CD4-positive, alpha-beta T cell treated with Interleukin-4 for 1 hour (primary cell): Measurements from ENCODE around the gene WBP1L.
"Not testable (repeated sequence)": the region's sequence is repeated elsewhere in the genome, so short reads cannot be mapped to it uniquely, and the experiment has no call there.

Experiments used
- DNase-seq, 2 donors: peaks; one replicate each; pipeline ENCODE4 v3.0.0-alpha.2; 2020 to 2022

WBP1L gene

DNA sequence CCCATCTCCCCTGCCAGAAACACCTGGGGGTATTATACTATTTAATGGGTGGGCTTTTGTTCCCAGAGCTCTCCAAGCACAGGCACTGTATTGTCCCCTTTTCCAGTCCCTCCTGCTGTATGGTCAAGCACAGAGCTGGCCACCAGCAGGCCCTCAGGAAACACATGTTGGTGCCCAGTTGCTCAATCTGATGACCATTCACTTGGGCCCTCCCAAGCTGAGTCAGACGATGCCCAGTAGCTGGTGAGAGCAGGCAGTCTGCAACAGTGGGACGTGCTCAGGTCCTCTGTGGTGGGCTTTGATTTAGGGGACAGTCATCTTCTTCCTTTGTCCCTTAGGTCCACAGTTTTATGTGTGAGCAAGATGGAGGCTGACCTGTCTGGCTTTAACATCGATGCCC is 17.5 kb upstream of the WBP1L start:
- no peak for DNase-seq

DNA sequence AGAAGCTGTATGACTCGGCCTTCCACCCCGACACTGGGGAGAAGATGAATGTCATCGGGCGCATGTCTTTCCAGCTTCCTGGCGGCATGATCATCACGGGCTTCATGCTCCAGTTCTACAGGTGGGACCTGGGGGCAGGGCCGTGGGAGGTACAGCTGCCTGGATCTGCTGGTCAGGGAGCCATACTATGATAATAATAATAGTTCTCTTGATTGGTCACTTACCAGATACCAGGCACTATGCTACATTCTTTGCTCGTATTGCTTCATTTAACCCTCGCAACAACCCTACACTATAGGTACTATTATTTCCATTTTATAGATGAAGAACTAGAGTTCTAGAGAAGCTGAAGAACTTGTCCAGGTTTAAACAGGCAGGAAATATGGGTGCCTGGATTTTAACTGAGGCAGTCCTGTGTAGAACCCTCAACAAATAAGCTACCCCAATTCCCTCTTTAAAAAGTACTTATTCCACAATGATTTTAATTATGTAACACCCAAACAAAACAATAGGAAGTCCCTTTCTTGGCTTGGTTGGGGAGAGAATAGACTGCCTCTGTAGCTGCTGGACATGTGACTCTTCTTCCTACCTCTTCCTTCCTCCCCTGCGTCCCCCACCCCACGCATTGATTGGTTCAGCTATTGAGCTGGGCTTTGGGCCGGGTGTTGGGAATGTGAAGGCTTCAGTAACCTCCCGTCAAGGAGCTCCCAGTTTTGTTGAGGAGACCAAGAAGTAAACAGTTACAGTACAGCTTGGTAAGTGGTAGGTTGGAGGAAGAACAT is 16.5 kb upstream of the WBP1L start:
- no peak for DNase-seq

DNA sequence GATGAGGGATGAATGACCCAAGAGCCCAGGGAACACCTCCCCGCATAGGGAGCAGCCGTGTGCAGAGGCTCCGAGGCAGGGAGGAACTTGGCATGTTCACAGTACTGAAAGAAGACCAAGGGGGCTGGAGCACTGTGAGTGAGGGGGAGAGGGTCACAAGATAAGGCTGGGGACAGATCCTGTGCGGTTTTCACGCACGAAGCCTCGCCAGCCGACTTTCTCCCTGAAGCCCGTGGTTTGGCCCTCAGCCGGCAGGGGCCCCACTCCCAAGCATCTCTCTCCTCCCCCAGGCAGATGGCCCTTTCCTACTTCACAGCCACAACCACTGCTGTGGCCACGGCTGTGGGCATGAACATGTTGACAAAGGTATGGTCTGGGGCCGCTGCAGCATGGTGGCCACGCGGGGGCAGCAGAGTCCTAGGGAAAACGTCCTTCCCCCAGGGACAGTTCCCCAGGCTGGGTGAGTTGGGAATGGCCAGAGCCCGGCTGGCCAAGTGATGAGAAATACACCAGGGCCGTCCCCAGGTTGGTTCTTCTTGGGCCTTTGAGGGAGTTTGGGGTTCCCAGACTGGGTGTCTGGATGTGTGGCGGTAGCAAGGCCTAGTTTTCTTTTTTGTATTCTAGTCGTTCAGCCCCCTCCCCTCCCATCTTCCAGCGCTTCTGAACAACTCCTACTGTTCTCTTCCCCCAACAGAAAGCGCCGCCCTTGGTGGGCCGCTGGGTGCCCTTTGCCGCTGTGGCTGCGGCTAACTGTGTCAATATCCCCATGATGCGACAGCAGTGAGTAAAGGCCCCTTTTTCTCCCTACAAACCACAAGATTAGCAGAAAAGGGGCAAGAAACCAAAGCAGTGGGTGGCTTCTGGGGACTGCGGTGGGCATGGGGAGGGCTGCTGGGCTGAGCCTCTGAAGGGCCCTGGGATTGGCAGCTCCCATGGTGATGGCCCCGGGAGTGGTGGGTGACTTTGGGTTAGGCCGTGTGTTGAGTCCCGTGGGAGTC is 14.4 kb upstream of the WBP1L start:
- peak; percentile 52 to 69 for DNase-seq

DNA sequence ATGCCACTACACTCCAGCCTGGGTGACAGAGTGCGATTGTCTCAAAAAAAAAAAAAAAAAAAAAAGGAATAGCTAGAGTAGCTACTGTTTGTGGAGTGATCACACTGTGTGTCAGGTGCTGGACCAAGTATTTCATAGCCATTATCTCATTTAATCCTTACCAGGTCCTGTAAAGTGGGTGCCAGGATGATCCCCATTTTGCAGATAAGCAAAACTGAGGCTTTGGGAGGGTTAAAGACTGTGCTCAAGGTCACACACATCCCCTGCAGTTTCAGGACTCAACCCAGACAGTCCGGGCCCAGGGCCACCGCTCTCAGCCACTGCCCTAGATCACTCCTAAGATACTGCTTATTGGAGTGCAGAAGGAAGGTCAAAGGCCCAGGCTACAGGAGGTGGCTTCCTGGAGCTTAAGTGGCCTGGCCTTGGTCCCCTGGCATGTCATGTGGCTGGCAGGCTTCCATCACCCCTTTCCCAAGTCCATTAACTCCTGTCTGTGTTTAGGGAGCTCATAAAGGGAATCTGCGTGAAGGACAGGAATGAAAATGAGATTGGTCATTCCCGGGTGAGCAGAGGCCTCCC is 12.4 kb upstream of the WBP1L start:
- no peak for DNase-seq

DNA sequence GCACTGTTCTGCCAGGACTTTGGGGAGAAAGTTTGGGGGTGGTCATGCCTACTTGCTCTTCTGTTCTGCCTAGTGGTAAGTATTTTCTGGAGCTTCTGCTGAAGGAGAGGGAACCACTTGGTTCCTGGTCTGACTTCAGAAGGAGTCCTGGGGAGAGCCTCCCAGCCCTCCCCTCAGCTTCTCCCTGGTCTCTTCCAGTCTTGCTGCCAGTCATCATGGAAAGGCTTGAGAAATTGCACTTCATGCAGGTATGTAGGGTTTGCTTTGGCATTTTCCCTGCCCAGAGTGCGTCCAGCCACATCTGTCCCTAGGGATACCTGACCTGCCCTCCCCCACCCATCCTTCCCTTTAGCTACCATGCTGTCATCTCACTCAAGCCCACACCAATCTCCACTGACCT is 11.1 kb upstream of the WBP1L start:
- DNase-seq, result no peak

- no peak for DNase-seq
These were observed 8.6 kb upstream of the WBP1L start for GRCh38 chr10:102735065-102735562.

DNA sequence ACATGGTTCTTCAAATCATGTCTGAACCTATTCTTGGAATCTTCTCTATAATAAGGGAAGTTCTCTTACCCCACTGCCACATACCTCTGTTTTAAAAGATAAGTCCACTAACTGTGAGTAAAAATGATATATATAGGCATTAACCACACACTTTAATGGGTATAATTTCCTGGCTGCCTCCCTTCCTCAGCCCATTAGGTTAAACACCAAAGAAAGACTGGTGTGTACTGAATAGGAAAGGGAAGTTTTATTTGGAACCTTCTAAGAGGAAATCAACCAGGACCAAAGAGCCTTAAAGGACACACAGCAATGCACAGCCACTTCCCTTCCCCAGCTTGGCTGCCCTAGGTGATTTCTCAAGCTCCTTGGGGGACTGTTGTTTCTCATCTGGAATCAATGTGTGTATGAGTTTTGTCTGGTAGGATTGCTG is 5.0 kb upstream of the WBP1L start:
- DNase-seq, result no peak

DNA sequence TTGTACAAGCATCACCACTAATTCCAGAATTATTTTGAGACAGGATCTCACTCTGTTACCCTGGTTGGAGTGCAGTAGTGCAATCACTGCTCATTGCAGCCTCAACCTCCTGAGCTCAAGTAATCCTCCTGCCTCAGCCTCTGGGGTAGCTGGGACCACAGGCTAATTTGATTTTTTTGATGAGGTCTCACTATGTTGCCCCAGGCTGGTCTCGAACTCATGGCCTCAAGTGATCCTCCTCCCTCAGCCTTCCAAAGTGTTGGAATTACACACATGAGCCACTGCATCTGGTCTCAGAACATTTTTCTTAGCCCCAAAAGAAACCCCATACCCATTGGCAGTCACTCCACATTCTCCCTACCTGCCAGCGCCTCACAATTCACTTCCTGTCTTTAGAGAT is 3.5 kb upstream of the WBP1L start:
- DNase-seq, result no peak

GRCh38 chr10:102741726-102742237 is 2.0 kb upstream of the WBP1L start:
- no peak for DNase-seq

DNA sequence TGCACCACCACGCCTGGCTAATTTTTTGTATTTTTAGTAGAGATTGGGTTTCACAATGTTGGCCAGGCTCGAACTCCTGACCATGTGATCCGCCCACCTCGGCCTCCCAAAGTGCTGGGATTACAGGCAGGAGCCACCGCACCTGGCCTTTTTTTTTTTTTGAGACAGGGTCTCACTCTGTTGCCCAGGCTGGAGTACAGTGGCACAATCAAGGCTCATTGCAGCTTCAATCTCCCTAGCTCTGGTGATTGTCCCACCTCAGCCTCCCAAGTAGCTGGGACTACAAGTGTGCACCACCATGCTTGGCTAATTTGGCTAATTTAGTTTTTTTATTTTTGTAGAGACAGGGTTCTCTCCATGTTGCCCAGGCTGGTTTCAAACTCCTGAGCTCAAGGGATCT is 1.4 kb upstream of the WBP1L start:
- DNase-seq, result not testable (repeated sequence)

- no peak for DNase-seq
These were observed 615 bp upstream of the WBP1L start for GRCh38 chr10:102743078-102743587.

DNA sequence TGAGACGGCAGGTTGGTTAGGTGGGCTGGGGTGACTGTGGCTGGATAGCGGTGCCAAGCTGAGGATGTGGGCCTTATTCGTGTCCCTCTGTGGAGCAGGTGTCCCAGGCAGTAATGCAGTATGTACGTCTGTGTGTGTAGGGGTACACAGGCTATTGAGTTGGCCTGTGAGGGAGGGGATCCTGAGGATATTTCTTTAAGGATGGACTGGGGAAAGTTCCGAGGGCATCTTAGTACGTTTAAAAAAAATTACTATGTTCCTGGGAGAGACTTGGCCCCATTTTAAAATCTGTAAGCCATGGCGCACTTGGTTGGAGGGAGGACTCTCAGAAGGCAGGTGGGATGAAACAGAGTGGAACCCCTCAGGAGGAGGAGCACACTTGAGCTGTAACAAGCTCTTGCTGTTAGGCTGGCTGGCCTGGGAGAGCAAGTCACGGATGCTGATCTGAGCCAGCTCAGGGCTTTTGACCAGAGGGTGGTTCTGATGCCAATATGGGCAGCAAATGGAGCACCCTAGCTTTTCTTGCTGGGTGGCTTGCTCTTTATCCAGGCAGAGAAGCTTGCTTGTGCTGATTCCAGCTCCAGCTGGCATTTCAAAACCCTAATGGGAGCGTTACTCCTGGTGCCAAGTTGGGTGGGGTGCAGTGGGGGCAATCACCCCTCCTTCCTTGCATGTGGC is 765 bp downstream of the WBP1L start:
- no peak for DNase-seq

GRCh38 chr10:102745157-102745556 is 1.4 kb downstream of the WBP1L start:
- DNase-seq, result no peak

- no peak for DNase-seq
These were observed 8.7 kb downstream of the WBP1L start for GRCh38 chr10:102752266-102752930.

DNA sequence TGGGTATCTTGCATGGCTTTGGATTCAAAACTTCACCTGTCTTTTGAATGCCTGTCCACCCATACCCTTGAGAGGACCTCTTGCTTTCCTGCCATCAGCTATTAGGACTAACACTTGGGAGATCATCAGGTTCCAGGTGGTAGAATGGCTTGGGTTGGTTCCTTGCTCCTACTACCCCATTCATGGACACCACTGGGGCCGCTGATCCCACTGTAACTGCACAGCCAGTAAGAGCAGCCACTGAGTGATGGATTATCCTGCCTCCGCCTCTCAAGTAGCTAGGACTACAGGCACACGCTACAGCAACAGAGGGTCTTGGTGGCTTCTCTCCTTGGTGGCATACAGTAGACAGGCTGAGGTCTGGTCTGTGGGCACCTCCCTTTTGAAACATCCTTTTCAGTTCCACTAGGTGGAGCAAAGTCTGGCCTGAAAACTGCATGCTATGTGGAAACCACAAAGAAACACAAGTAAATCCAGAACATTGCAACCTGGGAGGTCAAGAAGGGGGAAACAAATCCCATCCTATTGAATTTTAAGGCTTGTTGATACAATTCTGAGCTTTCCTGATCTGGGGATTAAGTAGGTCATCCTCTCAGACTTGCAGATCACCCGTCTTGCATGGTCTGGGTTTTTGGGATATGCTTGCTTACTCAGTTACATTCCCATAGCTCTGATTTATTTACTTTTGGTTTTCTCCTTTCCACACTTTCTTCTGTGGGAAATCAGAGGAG is 9.4 kb downstream of the WBP1L start:
- peak; percentile 22 to 32 for DNase-seq

DNA sequence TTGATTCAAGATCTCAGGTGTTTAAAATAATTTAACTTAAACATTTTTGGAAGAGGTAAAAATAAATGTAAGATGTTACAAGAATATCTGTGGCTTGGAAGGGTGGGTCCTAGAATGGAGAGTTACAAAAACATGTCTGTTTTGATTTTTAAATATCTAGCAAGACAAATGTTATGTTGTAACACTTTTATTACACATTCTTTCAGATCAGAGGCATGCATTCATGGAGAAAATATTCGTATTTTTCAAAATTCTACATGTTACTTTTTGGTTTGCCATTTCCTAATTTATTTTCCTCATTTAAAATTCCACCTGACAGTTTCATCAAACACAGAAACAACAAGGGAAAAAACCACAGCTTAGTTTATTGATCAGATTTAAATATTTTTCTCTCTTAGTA is 10.0 kb downstream of the WBP1L start:
- no peak for DNase-seq

GRCh38 chr10:102757323-102757722 is 13.6 kb downstream of the WBP1L start:
- no peak for DNase-seq

GRCh38 chr10:102758240-102758932 is 14.6 kb downstream of the WBP1L start:
- DNase-seq, result no peak

DNA sequence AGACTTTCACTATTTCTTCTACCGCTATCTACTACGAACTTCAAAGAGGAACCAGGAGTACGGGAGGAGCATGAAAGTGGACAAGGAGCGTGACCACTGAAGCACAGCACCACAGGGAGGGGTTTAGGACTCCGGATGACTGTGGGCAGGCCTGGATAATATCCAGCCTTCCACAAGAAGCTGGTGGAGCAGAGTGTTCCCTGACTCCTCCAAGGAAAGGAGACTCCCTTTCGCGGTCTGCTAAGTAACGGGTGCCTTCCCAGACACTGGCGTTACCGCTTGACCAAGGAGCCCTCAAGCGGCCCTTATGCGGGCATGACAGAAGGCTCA is 15.2 kb downstream of the WBP1L start:
- DNase-seq, result not testable (repeated sequence)

GRCh38 chr10:102759497-102760210 is 15.9 kb downstream of the WBP1L start:
- no peak for DNase-seq
